NB4 (cell line): ENCODE data around the gene RNF214.

Experiments
- DNase-seq: peaks from one replicate; pipeline ENCODE4 v3.0.0; 2010; ENCODE audit warnings: low read depth
- H3K4me3 ChIP-seq: one replicate; pipeline ENCODE4 v1.5.1; 2011; ENCODE audit warnings: mild to moderate bottlenecking, low read depth, low read length, moderate library complexity
- CTCF ChIP-seq: IDR thresholded peaks from one replicate; pipeline ENCODE4 v1.5.1; 2012; ENCODE audit warnings: low read depth, low read length
- MAX ChIP-seq: IDR thresholded peaks from 2 replicates; pipeline ENCODE4 v1.6.1; 2011; ENCODE audit warnings: low read depth, low read length
- MYC ChIP-seq: IDR thresholded peaks from 2 replicates; pipeline ENCODE4 v1.6.1; 2011; ENCODE audit warnings: low read depth, low read length
- POLR2A ChIP-seq: IDR thresholded peaks from 2 replicates; pipeline ENCODE4 v1.6.1; 2011; ENCODE audit warnings: mild to moderate bottlenecking; ENCODE audit not compliant: insufficient read length; ENCODE audit errors: extremely low read depth

Gene RNF214

GRCh38 chr11:117295438-117296137 lies 63.1 kb downstream of the RNF214 start:
- TF ChIP-seq POLR2A, result no peak
- no peak for TF ChIP-seq MAX
- TF ChIP-seq MYC, result no peak
- no peak overlapping the region for H3K4me3 ChIP-seq
- no peak for DNase-seq

GRCh38 chr11:117296881-117297280 lies 64.4 kb downstream of the RNF214 start:
- DNase-seq, result no peak
- no peak overlapping the region for H3K4me3 ChIP-seq
- no peak for TF ChIP-seq CTCF
- no peak for TF ChIP-seq MAX

GRCh38 chr11:117298195-117298594 lies 65.7 kb downstream of the RNF214 start:
- no peak for TF ChIP-seq POLR2A
- no peak overlapping the region for H3K4me3 ChIP-seq
- DNase-seq, result no peak

GRCh38 chr11:117299351-117300282 lies 67.1 kb downstream of the RNF214 start:
- no peak overlapping the region for H3K4me3 ChIP-seq
- TF ChIP-seq MYC (no peak), CTCF (no peak), POLR2A (no peak), MAX (no peak)
- no peak for DNase-seq

GRCh38 chr11:117300283-117300663 lies 67.8 kb downstream of the RNF214 start:
- no peak for DNase-seq
- no peak overlapping the region for H3K4me3 ChIP-seq
- no peak for TF ChIP-seq CTCF
- no peak for TF ChIP-seq POLR2A
- TF ChIP-seq MAX, result no peak
- no peak for TF ChIP-seq MYC

GRCh38 chr11:117300773-117301172 lies 68.3 kb downstream of the RNF214 start:
- no peak for TF ChIP-seq MAX
- TF ChIP-seq MYC, result no peak
- TF ChIP-seq CTCF, result no peak
- no peak for TF ChIP-seq POLR2A
- no peak for DNase-seq
- H3K4me3 ChIP-seq, result no peak overlapping the region
